Mesenchymal stem cell (in vitro differentiated cells and primary cell): Measurements from ENCODE around the gene MYOD1.

Experiments used
- DNase-seq: peaks from one replicate; pipeline ENCODE4 v3.0.0-alpha.2; 2013
- H2AFZ ChIP-seq: one replicate; pipeline ENCODE4 v1.6.1; 2013; ENCODE audit warnings: low read depth, mild to moderate bottlenecking, control low read depth, inconsistent platforms, low read length, moderate library complexity
- H2AK5ac ChIP-seq: 2 replicates; pipeline ENCODE4 v1.6.1; 2013; ENCODE audit warnings: low read length, moderate library complexity, mild to moderate bottlenecking, inconsistent platforms; ENCODE audit not compliant: severe bottlenecking
- H2BK120ac ChIP-seq: one replicate; pipeline ENCODE4 v1.6.1; 2013; ENCODE audit warnings: low read depth, mild to moderate bottlenecking, inconsistent platforms, low read length, moderate library complexity
- H2BK12ac ChIP-seq, 2 experiments: one replicate each; pipeline ENCODE4 v1.6.1; 2013; ENCODE audit warnings: inconsistent platforms in 2 of 2, low read length in 2 of 2, mild to moderate bottlenecking in 2 of 2, moderate library complexity in 2 of 2, control low read depth in 1 of 2
- H2BK15ac ChIP-seq: one replicate; pipeline ENCODE4 v1.6.1; 2013; ENCODE audit warnings: mild to moderate bottlenecking, low read depth, inconsistent platforms; ENCODE audit not compliant: poor library complexity, severe bottlenecking
- H2BK5ac ChIP-seq: 2 replicates; pipeline ENCODE4 v1.6.1; 2013; ENCODE audit warnings: low read depth, mild to moderate bottlenecking, low read length, control low read depth, inconsistent platforms; ENCODE audit not compliant: poor library complexity, severe bottlenecking
- H3K14ac ChIP-seq, 2 experiments: one replicate each; pipeline ENCODE4 v1.6.1; 2013; ENCODE audit warnings: inconsistent platforms in 2 of 2, low read length in 2 of 2, control low read depth in 1 of 2, mild to moderate bottlenecking in 1 of 2, moderate library complexity in 1 of 2
- H3K18ac ChIP-seq, 2 experiments: one replicate each; pipeline ENCODE4 v1.6.1; 2013; ENCODE audit warnings: inconsistent platforms in 2 of 2, low read length in 2 of 2, control low read depth in 1 of 2, low read depth in 1 of 2, mild to moderate bottlenecking in 1 of 2
- H3K23ac ChIP-seq, 2 experiments: one replicate each; pipeline ENCODE4 v1.6.1; 2013; ENCODE audit warnings: inconsistent platforms in 2 of 2, low read length in 2 of 2, mild to moderate bottlenecking in 2 of 2, moderate library complexity in 2 of 2, control low read depth in 1 of 2
- H3K27ac ChIP-seq: 2 replicates; pipeline ENCODE4 v1.5.1; 2013; ENCODE audit warnings: mild to moderate bottlenecking, moderate library complexity, low read length, control low read depth, inconsistent platforms; ENCODE audit not compliant: poor library complexity, severe bottlenecking
- H3K27me3 ChIP-seq, 2 experiments: 2 replicates each; pipeline versions ENCODE4 v1.6.1 to v1.7.0; 2013; ENCODE audit warnings: low read length in 2 of 2, mild to moderate bottlenecking in 2 of 2, moderate library complexity in 2 of 2, control low read depth in 1 of 2, inconsistent platforms in 1 of 2; ENCODE audit not compliant: control insufficient read depth in 1 of 2, insufficient read depth in 1 of 2
- H3K36me3 ChIP-seq, 2 experiments: 2 replicates each; pipeline versions ENCODE4 v1.6.1 to v1.7.0; 2013; ENCODE audit warnings: low read length in 2 of 2, control low read depth in 1 of 2, inconsistent platforms in 1 of 2, low read depth in 1 of 2, mild to moderate bottlenecking in 1 of 2; ENCODE audit not compliant: insufficient read depth in 2 of 2, control insufficient read depth in 1 of 2
- H3K4ac ChIP-seq, 2 experiments: one replicate each; pipeline ENCODE4 v1.6.1; 2013; ENCODE audit warnings: inconsistent platforms in 2 of 2, low read length in 2 of 2, mild to moderate bottlenecking in 2 of 2, moderate library complexity in 2 of 2, control low read depth in 1 of 2, low read depth in 1 of 2
- H3K4me1 ChIP-seq: 2 replicates; pipeline ENCODE4 v1.6.1; 2013; ENCODE audit warnings: low read depth, low read length, control low read depth; ENCODE audit not compliant: control insufficient read depth, insufficient read depth
- H3K4me2 ChIP-seq: 2 replicates; pipeline ENCODE4 v1.6.1; 2013; ENCODE audit warnings: low read length, mild to moderate bottlenecking, inconsistent platforms; ENCODE audit not compliant: poor library complexity, severe bottlenecking
- H3K4me3 ChIP-seq, 2 experiments: 2 replicates each; pipeline versions ENCODE4 v1.5.1 to v1.7.0; 2013; ENCODE audit warnings: low read length in 2 of 2, mild to moderate bottlenecking in 2 of 2, control low read depth in 1 of 2, low read depth in 1 of 2; ENCODE audit not compliant: insufficient read depth in 1 of 2
- H3K79me1 ChIP-seq: replicated peaks from 2 replicates; pipeline ENCODE4 v1.6.1; 2013; ENCODE audit warnings: mild to moderate bottlenecking, control low read depth, low read length, inconsistent platforms; ENCODE audit not compliant: poor library complexity, severe bottlenecking
- H3K9ac ChIP-seq: 2 replicates; pipeline ENCODE4 v1.7.0; 2013; ENCODE audit warnings: mild to moderate bottlenecking, low read length, moderate library complexity
- H3K9me3 ChIP-seq: 2 replicates; pipeline ENCODE4 v1.7.0; 2013; ENCODE audit warnings: mild to moderate bottlenecking, low read length; ENCODE audit not compliant: control insufficient read depth
- H4K8ac ChIP-seq: one replicate; pipeline ENCODE4 v1.6.1; 2013; ENCODE audit warnings: inconsistent platforms, mild to moderate bottlenecking, low read length, moderate library complexity
- H4K91ac ChIP-seq: one replicate; pipeline ENCODE4 v1.6.1; 2013; ENCODE audit warnings: mild to moderate bottlenecking, low read length, inconsistent platforms
- WGBS: methylation state at CpG from one replicate; pipeline ENCODE4 v1.1.7; 2013; ENCODE audit warnings: mixed read lengths; 5-methylcytosine and 5-hydroxymethylcytosine counted together

MYOD1 gene

DNA sequence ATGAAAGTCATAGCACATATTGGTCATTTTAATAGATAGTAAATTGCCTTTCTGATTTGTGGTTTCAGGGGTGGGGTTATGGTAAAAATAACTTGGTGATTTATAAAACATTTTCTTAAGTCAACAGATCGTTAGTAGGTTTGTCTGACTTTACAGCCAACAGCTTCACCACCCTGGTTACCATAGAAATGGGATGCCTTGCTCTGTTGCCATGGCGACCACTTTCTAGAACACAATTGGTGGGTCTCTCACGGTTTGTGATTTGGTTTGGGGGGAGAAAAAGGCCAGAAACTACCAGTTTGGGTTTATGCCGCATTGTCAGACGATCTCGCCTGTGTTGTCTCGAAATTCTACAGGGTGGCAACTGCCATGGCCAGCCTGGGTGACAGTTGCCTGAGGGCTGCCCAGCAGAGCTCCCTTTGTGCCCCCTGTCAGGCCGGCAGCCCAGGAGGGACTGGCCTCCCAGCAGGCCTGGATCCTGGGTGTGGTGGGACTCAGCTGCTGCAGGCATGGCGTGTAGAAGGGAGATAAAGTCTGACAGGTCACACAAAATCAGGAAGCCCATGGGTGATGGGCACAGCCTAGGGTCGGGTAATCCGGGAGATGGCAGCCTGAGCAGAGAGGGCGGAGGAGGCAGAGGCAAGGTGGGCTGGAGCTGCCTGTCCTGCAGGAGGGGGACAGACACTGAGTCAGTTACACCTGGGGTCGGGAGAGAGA, 46.1 kb downstream of the MYOD1 start:
- DNase-seq, result no peak
- Histone ChIP-seq H3K79me1 (no peaks in the 10 kb centered on the region), H3K4me3 (no peak overlapping the region), H3K27ac (no peak overlapping the region), H4K8ac (no peak overlapping the region), H3K18ac (no peak overlapping the region), H3K4me2 (no peak overlapping the region), H3K4me1 (peaks cover 4% of the 10 kb centered on the region), H3K23ac (no peak overlapping the region), H3K36me3 (no peaks in the 10 kb centered on the region), H3K9me3 (no peaks in the 10 kb centered on the region), H3K14ac (no peak overlapping the region), H3K4ac (no peak overlapping the region), H3K9ac (no peak overlapping the region), H2BK12ac (no peak overlapping the region), H4K91ac (no peak overlapping the region), H2AK5ac (no peak overlapping the region), H2AFZ (no peak overlapping the region), H2BK5ac (no peak overlapping the region), H2BK15ac (no peak overlapping the region), H2BK120ac (no peak overlapping the region), H3K27me3 (peaks cover 30 to 52% of the 10 kb centered on the region in 2 experiments)
- 86% methylated on average over 13 of the region's 13 CpGs for WGBS

DNA sequence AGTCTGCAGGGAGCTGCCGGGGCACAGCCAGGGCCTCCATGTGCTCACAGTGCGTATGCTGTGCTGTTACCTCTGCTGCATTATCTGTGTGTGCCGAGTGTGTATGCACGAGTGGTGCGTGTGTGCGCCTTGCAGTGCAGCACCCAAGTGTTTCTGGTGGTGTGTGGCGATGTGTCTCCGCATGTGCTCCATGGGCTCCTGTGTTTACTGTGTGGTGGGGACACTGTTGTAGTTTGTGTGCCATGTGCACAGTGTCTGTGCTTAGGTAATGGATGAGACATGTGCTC, 46.6 kb downstream of the MYOD1 start:
- no peak for DNase-seq
- peaks cover 30 to 48% of the 10 kb centered on the region in 2 experiments for H3K27me3 ChIP-seq
- H2BK12ac ChIP-seq, result no peak overlapping the region
- no peak overlapping the region for H3K18ac ChIP-seq
- no peak overlapping the region for H2BK15ac ChIP-seq
- H2BK5ac ChIP-seq, result no peak overlapping the region
- no peak overlapping the region for H3K4ac ChIP-seq
- peaks cover 4% of the 10 kb centered on the region for H3K4me1 ChIP-seq
- no peak overlapping the region for H3K14ac ChIP-seq
- no peak overlapping the region for H2BK120ac ChIP-seq
- no peak overlapping the region for H3K4me2 ChIP-seq
- no peak overlapping the region for H2AFZ ChIP-seq
- H2AK5ac ChIP-seq, result no peak overlapping the region
- no peaks in the 10 kb centered on the region for H3K36me3 ChIP-seq
- H3K9ac ChIP-seq, result no peak overlapping the region
- no peak overlapping the region for H3K27ac ChIP-seq
- H3K9me3 ChIP-seq, result no peaks in the 10 kb centered on the region
- H3K4me3 ChIP-seq, result no peak overlapping the region
- H4K8ac ChIP-seq, result no peak overlapping the region
- H4K91ac ChIP-seq, result no peak overlapping the region
- H3K79me1 ChIP-seq, result no peaks in the 10 kb centered on the region
- no peak overlapping the region for H3K23ac ChIP-seq
- WGBS, result 89% methylated on average over 8 of the region's 8 CpGs

DNA sequence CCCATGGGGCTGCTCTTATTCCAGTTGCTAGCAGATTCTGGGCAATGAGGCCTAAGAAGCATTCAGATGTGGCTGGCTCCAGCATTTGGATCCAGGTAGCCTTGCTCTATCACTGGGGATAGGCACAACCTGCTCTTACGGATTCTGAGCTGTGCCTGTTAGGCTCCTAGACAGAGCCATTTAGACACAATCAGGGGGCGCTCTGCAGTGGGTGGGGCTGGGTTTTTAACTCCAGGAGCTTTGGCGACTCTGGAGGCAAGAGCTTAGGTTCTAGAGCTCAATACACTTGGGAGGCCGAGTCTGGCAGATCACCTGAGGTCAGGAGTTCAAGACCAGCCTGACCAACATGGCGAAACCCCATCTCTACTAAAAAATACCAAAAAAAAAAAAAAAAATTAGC, 47.2 kb downstream of the MYOD1 start:
- Histone ChIP-seq H2BK15ac (no peak overlapping the region), H4K91ac (no peak overlapping the region), H3K4ac (no peak overlapping the region), H3K9me3 (no peaks in the 10 kb centered on the region), H2BK5ac (no peak overlapping the region), H2BK12ac (no peak overlapping the region), H3K9ac (no peak overlapping the region), H2AK5ac (no peak overlapping the region), H3K18ac (no peak overlapping the region), H3K27ac (no peak overlapping the region), H3K4me1 (peaks cover 4% of the 10 kb centered on the region), H2AFZ (no peak overlapping the region), H3K4me2 (no peak overlapping the region), H3K79me1 (no peaks in the 10 kb centered on the region), H3K23ac (no peak overlapping the region), H3K4me3 (no peak overlapping the region), H3K27me3 (peaks cover 30 to 48% of the 10 kb centered on the region in 2 experiments), H3K36me3 (no peaks in the 10 kb centered on the region), H2BK120ac (no peak overlapping the region), H4K8ac (no peak overlapping the region), H3K14ac (no peak overlapping the region)
- DNase-seq, result no peak
- WGBS, result 76% methylated on average over 5 of the region's 5 CpGs

GRCh38 chr11:17767301-17767885, 48.0 kb downstream of the MYOD1 start:
- Histone ChIP-seq H3K4me1 (peaks cover 4% of the 10 kb centered on the region), H3K23ac (no peak overlapping the region), H3K4me2 (no peak overlapping the region), H3K9ac (no peak overlapping the region), H3K27ac (no peak overlapping the region), H4K8ac (no peak overlapping the region), H2AK5ac (no peak overlapping the region), H3K27me3 (peaks cover 26 to 40% of the 10 kb centered on the region in 2 experiments), H3K4me3 (no peak overlapping the region), H4K91ac (no peak overlapping the region), H2BK12ac (no peak overlapping the region), H2AFZ (no peak overlapping the region), H3K36me3 (no peaks in the 10 kb centered on the region), H3K14ac (no peak overlapping the region), H2BK5ac (no peak overlapping the region), H2BK15ac (no peak overlapping the region), H3K9me3 (no peaks in the 10 kb centered on the region), H3K18ac (no peak overlapping the region), H2BK120ac (no peak overlapping the region), H3K79me1 (no peaks in the 10 kb centered on the region), H3K4ac (no peak overlapping the region)
- no peak for DNase-seq
- 86% methylated on average over 7 of the region's 7 CpGs for WGBS
